Esophagus muscularis mucosa (tissue), 4 donors: ENCODE measurements around the gene POU4F3. TPM values are rescaled to one million over a fixed set of nuclear protein-coding genes. Genes with fewer than 3 reads are reported as not detected.

Experiments used
- DNase-seq: peaks from one replicate; pipeline ENCODE4 v3.0.0-alpha.2; 2017; ENCODE audit errors: extremely low spot score
- H3K27ac ChIP-seq, 4 donors: fragments of 200-600 bp; sonication (generic); replicated peaks in 1 of 4; 1 replicate in 3 of 4; 2 replicates in 1 of 4; pipeline ENCODE4 v1.5.1; 2016 to 2019; ENCODE audit warnings: mild to moderate bottlenecking in 1 of 4
- H3K27me3 ChIP-seq, 4 donors: fragments of 200-600 bp; sonication (generic); one replicate each; pipeline versions ENCODE4 v1.5.1 to v1.6.0; 2016 to 2019
- H3K36me3 ChIP-seq, 4 donors: fragments of 200-600 bp; sonication (generic); one replicate each; pipeline ENCODE4 v1.5.1; 2016 to 2019
- H3K4me1 ChIP-seq, 4 donors: fragments of 200-600 bp; sonication (generic); one replicate each; pipeline ENCODE4 v1.5.1; 2016 to 2019
- H3K4me3 ChIP-seq, 4 donors: fragments of 200-600 bp; sonication (generic); 1 replicate in 2 of 4; 2 replicates in 2 of 4; pipeline ENCODE4 v1.5.1; 2016 to 2019; ENCODE audit warnings: mild to moderate bottlenecking in 4 of 4, moderate library complexity in 1 of 4
- H3K9me3 ChIP-seq, 4 donors: fragments of 200-600 bp; sonication (generic); 1 replicate in 3 of 4; 2 replicates in 1 of 4; pipeline ENCODE4 v1.5.1; 2016 to 2019
- EP300 ChIP-seq: sonication (generic); formaldehyde crosslinking; IDR thresholded peaks from one replicate; pipeline ENCODE4 v1.6.1; 2017; ENCODE audit warnings: antibody characterized with exemption
- POLR2A ChIP-seq: fragments of 450-650 bp; IDR thresholded peaks from one replicate; pipeline ENCODE4 v1.6.1; 2017; ENCODE audit warnings: antibody characterized with exemption, moderate library complexity, mild to moderate bottlenecking, low read depth
- POLR2AphosphoS5 ChIP-seq, 2 donors: sonication (generic); formaldehyde crosslinking; IDR thresholded peaks; one replicate each; pipeline ENCODE4 v1.6.1; 2017; ENCODE audit warnings: antibody characterized with exemption in 2 of 2
- WGBS: methylation state at CpG from one replicate; pipeline ENCODE4 v1.1.5; 2018; 5-methylcytosine and 5-hydroxymethylcytosine counted together
- intact Hi-C: fragments of 100-400 bp; cut with DNase I; formaldehyde crosslinking; loops from one replicate; pipeline ENCODE4 v1.15.1; 2023
- total RNA-seq, 4 donors: library from RNA; depleted of rRNA; stranded (reverse); fragments of >200 nt; gene quantifications; one replicate each; pipeline versions ENCODE4 v1.1.0 to v1.2.1, GENCODE V29; 2016
- TF ChIP-seq, protein P1 (sequence below), 3 experiments: fragments of 200-600 bp in 2 of 3; fragments of 450-650 bp in 1 of 3; sonication (generic) in 2 of 3; IDR thresholded peaks; one replicate each; pipeline ENCODE4 v1.5.1; 2017 to 2019; ENCODE audit warnings: antibody characterized with exemption in 3 of 3, mild to moderate bottlenecking in 2 of 3, moderate library complexity in 1 of 3

Gene POU4F3
- total RNA-seq, 4 donors from 2014 or later, result 0.17 TPM; not detected in 2

DNA sequence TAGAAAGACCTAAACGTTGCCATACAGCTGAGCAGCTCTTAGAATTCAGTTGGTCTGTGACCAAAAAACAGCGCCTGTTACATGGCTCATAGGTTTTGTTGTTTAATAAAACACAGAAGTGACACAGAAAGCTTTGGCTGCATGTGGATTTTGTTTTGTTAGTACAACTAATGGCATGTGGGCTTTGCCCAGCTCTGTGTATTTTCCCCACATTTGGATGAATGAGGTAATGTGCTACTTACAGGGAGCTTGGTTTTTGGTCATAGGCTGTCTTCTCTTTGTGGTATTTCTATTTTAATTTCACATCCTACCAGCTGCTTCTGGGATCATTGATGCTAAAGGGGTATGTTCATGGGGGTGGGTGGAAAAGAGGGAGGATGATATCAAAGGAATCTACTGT, 37.0 kb upstream of the POU4F3 start:
- H3K36me3 ChIP-seq, result no peaks in the 10 kb centered on the region
- H3K9me3 ChIP-seq, result no peaks in the 10 kb centered on the region
- 73% methylated on average over 2 of the region's 2 CpGs for WGBS
- DNase-seq, result no peak
- TF ChIP-seq, protein P1, sequence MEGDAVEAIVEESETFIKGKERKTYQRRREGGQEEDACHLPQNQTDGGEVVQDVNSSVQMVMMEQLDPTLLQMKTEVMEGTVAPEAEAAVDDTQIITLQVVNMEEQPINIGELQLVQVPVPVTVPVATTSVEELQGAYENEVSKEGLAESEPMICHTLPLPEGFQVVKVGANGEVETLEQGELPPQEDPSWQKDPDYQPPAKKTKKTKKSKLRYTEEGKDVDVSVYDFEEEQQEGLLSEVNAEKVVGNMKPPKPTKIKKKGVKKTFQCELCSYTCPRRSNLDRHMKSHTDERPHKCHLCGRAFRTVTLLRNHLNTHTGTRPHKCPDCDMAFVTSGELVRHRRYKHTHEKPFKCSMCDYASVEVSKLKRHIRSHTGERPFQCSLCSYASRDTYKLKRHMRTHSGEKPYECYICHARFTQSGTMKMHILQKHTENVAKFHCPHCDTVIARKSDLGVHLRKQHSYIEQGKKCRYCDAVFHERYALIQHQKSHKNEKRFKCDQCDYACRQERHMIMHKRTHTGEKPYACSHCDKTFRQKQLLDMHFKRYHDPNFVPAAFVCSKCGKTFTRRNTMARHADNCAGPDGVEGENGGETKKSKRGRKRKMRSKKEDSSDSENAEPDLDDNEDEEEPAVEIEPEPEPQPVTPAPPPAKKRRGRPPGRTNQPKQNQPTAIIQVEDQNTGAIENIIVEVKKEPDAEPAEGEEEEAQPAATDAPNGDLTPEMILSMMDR (IDR thresholded peaks at IDR 0.05), result no peak
- TF ChIP-seq POLR2A, result no peak
- no peak for TF ChIP-seq EP300
- no peak for TF ChIP-seq POLR2AphosphoS5 (IDR thresholded peaks at IDR 0.05)
- H3K4me3 ChIP-seq, result no peak overlapping the region
- H3K27ac ChIP-seq, result no peak overlapping the region
- peaks cover 0 to 4% (median 0%) of the 10 kb centered on the region in 4 donors for H3K4me1 ChIP-seq
- H3K27me3 ChIP-seq, result no peaks in the 10 kb centered on the region
- intact Hi-C loops, result no loop called here

DNA sequence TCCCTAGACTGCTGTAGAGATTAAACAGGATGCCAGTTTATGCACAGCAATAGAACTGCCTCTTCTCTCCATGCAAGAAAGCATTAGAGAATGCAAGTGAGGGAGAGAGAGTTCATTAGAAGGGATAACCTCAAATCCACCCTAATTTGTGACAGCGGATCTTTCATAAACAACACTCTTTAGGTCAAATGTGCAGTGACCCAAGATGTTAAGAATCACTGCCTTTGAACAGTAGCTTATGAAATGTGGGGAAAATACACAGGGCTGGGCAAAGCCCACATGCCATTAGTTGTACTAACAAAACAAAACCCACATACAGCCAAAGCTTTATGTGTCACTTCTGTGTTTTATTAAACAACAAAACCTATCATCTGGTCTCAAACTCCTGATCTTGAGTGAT, 36.2 kb upstream of the POU4F3 start:
- H3K36me3 ChIP-seq, result no peaks in the 10 kb centered on the region
- peaks cover 0 to 4% (median 0%) of the 10 kb centered on the region in 4 donors for H3K4me1 ChIP-seq
- 89% methylated on average over 1 of the region's 1 CpG for WGBS
- TF ChIP-seq EP300, result no peak
- TF ChIP-seq POLR2AphosphoS5 (IDR thresholded peaks at IDR 0.05), result no peak
- TF ChIP-seq, protein P1 (IDR thresholded peaks at IDR 0.05), result no peak
- TF ChIP-seq POLR2A, result no peak
- intact Hi-C loops, result no loop called here
- no peaks in the 10 kb centered on the region for H3K9me3 ChIP-seq
- H3K27me3 ChIP-seq, result no peaks in the 10 kb centered on the region
- no peak for DNase-seq
- H3K4me3 ChIP-seq, result no peak overlapping the region
- no peak overlapping the region for H3K27ac ChIP-seq

GRCh38 chr5:146306838-146307237, 31.8 kb upstream of the POU4F3 start:
- peaks cover 0 to 5% (median 2%) of the 10 kb centered on the region in 4 donors for H3K4me1 ChIP-seq
- 39% methylated on average over 1 of the region's 1 CpG for WGBS
- DNase-seq, result no peak
- H3K36me3 ChIP-seq, result no peaks in the 10 kb centered on the region
- H3K4me3 ChIP-seq, result no peak overlapping the region
- H3K9me3 ChIP-seq, result no peaks in the 10 kb centered on the region
- TF ChIP-seq POLR2A (no peak), POLR2AphosphoS5 (IDR thresholded peaks at IDR 0.05) (no peak), EP300 (no peak)
- TF ChIP-seq, protein P1 (IDR thresholded peaks at IDR 0.05), result no peak
- H3K27ac ChIP-seq, result no peak overlapping the region
- intact Hi-C loops, result no loop called here
- H3K27me3 ChIP-seq, result no peaks in the 10 kb centered on the region

DNA sequence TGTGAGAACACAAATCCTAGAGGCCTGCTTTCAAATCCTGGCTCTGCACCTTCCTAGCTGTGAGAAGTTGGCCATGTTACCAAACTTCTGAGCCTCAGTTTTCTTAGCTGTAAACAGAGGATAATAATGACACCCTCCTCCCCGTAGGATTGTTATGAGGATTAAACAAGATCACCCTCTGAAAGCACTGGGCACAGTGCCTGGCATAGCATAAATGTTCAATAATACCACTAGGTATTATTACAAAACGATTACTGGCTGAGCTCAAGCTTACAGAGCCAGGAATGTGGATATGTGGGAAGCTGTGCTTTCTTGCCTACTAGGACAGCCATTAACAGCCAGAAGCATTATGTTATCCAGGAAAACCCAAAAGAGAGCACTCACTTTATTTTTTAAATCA, 30.8 kb upstream of the POU4F3 start:
- H3K4me3 ChIP-seq, result no peak overlapping the region
- intact Hi-C loops, result no loop called here
- H3K9me3 ChIP-seq, result no peaks in the 10 kb centered on the region
- no peaks in the 10 kb centered on the region for H3K27me3 ChIP-seq
- DNase-seq, result no peak
- TF ChIP-seq POLR2A (no peak), POLR2AphosphoS5 (IDR thresholded peaks at IDR 0.05) (no peak), EP300 (no peak)
- TF ChIP-seq, protein P1 (IDR thresholded peaks at IDR 0.05), result no peak
- WGBS, result 31% methylated on average over 2 of the region's 2 CpGs
- H3K36me3 ChIP-seq, result no peaks in the 10 kb centered on the region
- H3K27ac ChIP-seq, result no peak overlapping the region
- peaks cover 0 to 5% (median 2%) of the 10 kb centered on the region in 4 donors for H3K4me1 ChIP-seq

GRCh38 chr5:146310540-146310939, 28.1 kb upstream of the POU4F3 start:
- intact Hi-C loops, result no loop called here
- Histone ChIP-seq H3K4me1 (peaks cover 0 to 5% (median 2%) of the 10 kb centered on the region in 4 donors), H3K9me3 (no peaks in the 10 kb centered on the region), H3K27me3 (no peaks in the 10 kb centered on the region), H3K4me3 (no peak overlapping the region), H3K36me3 (no peaks in the 10 kb centered on the region), H3K27ac (no peak overlapping the region)
- TF ChIP-seq, protein P1 (IDR thresholded peaks at IDR 0.05), result no peak
- TF ChIP-seq POLR2A (no peak), EP300 (no peak), POLR2AphosphoS5 (IDR thresholded peaks at IDR 0.05) (no peak)
- no peak for DNase-seq
